Spleen (tissue), 11 donors: ENCODE results near the gene AK1. TPM values are rescaled to one million over a fixed set of nuclear protein-coding genes. Genes with fewer than 3 reads are reported as not detected.

Source experiments
- DNase-seq: peaks from one replicate; pipeline ENCODE4 v3.0.0-alpha.2; 2020
- H3K27ac ChIP-seq, 8 donors: fragments of 200-600 bp; sonication (generic) in 7 of 8; 1 replicate in 4 of 8; 2 replicates in 4 of 8; pipeline versions ENCODE4 v1.5.0 to v1.8.0; 2016 to 2021; ENCODE audit warnings: inconsistent platforms in 4 of 8, mild to moderate bottlenecking in 4 of 8, moderate library complexity in 1 of 8
- H3K27me3 ChIP-seq, 7 donors: fragments of 200-600 bp; sonication (generic) in 6 of 7; replicated peaks in 1 of 7; 1 replicate in 4 of 7; 2 replicates in 3 of 7; pipeline versions ENCODE4 v1.5.0 to v1.8.0; 2016 to 2021; ENCODE audit warnings: inconsistent platforms in 3 of 7, mild to moderate bottlenecking in 1 of 7
- H3K36me3 ChIP-seq, 6 donors: fragments of 200-600 bp; sonication (generic) in 5 of 6; 1 replicate in 4 of 6; 2 replicates in 2 of 6; pipeline versions ENCODE4 v1.5.0 to v1.8.0; 2016 to 2021; ENCODE audit warnings: inconsistent platforms in 2 of 6
- H3K4me1 ChIP-seq, 6 donors: fragments of 200-600 bp; sonication (generic) in 5 of 6; 1 replicate in 3 of 6; 2 replicates in 3 of 6; pipeline versions ENCODE4 v1.5.0 to v1.8.0; 2016 to 2021; ENCODE audit warnings: inconsistent platforms in 3 of 6
- H3K4me3 ChIP-seq, 8 donors: fragments of 200-600 bp; sonication (generic) in 7 of 8; 1 replicate in 4 of 8; 2 replicates in 4 of 8; pipeline versions ENCODE4 v1.5.0 to v1.8.0; 2016 to 2021; ENCODE audit warnings: inconsistent platforms in 4 of 8, mild to moderate bottlenecking in 4 of 8, moderate library complexity in 2 of 8
- H3K9me3 ChIP-seq, 8 donors: fragments of 200-600 bp; sonication (generic) in 7 of 8; 1 replicate in 4 of 8; 2 replicates in 4 of 8; pipeline versions ENCODE4 v1.5.0 to v1.8.0; 2016 to 2021; ENCODE audit warnings: inconsistent platforms in 4 of 8
- POLR2A ChIP-seq, 3 donors: fragments of 450-650 bp; IDR thresholded peaks; one replicate each; pipeline ENCODE4 v1.5.1; 2017; ENCODE audit warnings: antibody characterized with exemption in 3 of 3, mild to moderate bottlenecking in 1 of 3
- POLR2AphosphoS5 ChIP-seq, 3 donors: sonication (generic); formaldehyde crosslinking; IDR thresholded peaks; one replicate each; pipeline ENCODE4 v1.5.1; 2017; ENCODE audit warnings: antibody characterized with exemption in 3 of 3
- WGBS, 5 donors: extraction: QIAGEN DNeasy Blood & Tissue Kit in 3 of 5; methylation state at CpG; one replicate each; pipeline versions ENCODE4 v1.1.5 to v1.1.7; 2013 to 2018; 5-methylcytosine and 5-hydroxymethylcytosine counted together
- intact Hi-C: fragments of 100-400 bp; cut with DNase I; formaldehyde crosslinking; loops from one replicate; pipeline ENCODE4 v1.15.0; 2023; ENCODE audit warnings: low total_unique reads
- polyA plus RNA-seq, 3 donors: library from polyadenylated mRNA; stranded (reverse); fragments of 200-250 nt; gene quantifications; one replicate each; pipeline ENCODE4 v1.2.1, GENCODE V29; 2013
- total RNA-seq, 7 donors: library from RNA; depleted of rRNA in 3 of 7; stranded (reverse); fragments of >200 nt in 3 of 7; fragmentation: NEBNext Ultra II Directional in 4 of 7; extraction: Animal tissue kit (Norgen Biotek cat#: 25700) in 4 of 7; gene quantifications; one replicate each; pipeline versions ENCODE4 v1.1.0 to v1.2.1, GENCODE V29; 2016 to 2021
- TF ChIP-seq, protein P1 (sequence below), 11 experiments: fragments of 200-600 bp in 7 of 11; fragments of 450-650 bp in 4 of 11; sonication (generic) in 4 of 11; IDR thresholded peaks in 8 of 11; conservative IDR thresholded peaks in 3 of 11; 1 replicate in 7 of 11; 2 replicates in 4 of 11; pipeline versions ENCODE4 v1.4.0 to v1.8.0; 2016 to 2021; ENCODE audit warnings: antibody characterized with exemption in 11 of 11, inconsistent platforms in 4 of 11, mild to moderate bottlenecking in 1 of 11
- donor health status: healthy with polysubstance abuse.
- donor health status: DM: no; HTN: no; CAD: no; lungs with moderate emphysema.
- donor health status: DM: no; HTN: no; CAD: no.
- donor health status: Bipolar disorder and iron deficiency.
- donor health status: healthy.
- donor health status: DM: no; HTN: no; CAD: no.
- donor health status: DM: yes; HTN: yes; CAD: no.

Gene AK1
- total and polyA plus RNA-seq, 10 donors = 41.3 to 97.9 (median 62.3) TPM

DNA sequence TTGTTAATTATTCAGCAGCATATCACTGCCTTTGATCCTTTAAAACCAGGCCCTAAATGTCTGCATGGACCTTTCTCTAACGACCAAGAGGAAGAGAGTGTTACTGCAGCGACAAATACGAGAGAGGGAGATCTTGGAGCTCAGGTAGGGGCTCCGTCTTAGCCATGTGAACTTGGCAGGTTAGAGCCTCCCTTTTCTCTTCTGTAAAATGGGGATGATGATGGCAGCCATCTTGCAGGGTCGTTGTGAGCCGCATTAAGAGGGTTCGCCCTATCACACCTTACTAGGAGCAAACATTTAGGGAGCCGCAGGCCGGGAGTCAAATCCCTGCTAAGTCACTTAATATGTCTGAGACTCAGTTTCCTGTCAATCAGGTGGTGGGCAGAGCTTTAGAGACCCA is 24.6 kb downstream of the AK1 start:
- 56 to 76% (median 68%) methylated on average over 9 of the region's 9 CpGs for WGBS, 5 donors
- no peak for DNase-seq
- peak overlapping the region; percentile 58 to 91 (median 86) for H3K27ac ChIP-seq
- H3K4me1 ChIP-seq = peaks cover 30 to 100% (median 76%) of the 10 kb centered on the region in 6 donors
- TF ChIP-seq, protein P1, sequence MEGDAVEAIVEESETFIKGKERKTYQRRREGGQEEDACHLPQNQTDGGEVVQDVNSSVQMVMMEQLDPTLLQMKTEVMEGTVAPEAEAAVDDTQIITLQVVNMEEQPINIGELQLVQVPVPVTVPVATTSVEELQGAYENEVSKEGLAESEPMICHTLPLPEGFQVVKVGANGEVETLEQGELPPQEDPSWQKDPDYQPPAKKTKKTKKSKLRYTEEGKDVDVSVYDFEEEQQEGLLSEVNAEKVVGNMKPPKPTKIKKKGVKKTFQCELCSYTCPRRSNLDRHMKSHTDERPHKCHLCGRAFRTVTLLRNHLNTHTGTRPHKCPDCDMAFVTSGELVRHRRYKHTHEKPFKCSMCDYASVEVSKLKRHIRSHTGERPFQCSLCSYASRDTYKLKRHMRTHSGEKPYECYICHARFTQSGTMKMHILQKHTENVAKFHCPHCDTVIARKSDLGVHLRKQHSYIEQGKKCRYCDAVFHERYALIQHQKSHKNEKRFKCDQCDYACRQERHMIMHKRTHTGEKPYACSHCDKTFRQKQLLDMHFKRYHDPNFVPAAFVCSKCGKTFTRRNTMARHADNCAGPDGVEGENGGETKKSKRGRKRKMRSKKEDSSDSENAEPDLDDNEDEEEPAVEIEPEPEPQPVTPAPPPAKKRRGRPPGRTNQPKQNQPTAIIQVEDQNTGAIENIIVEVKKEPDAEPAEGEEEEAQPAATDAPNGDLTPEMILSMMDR (IDR thresholded peaks at IDR 0.05 in 8 of 11, conservative IDR thresholded peaks at IDR 0.05 in 3 of 11) = no peak
- TF ChIP-seq POLR2A (IDR thresholded peaks at IDR 0.05) (no peak), POLR2AphosphoS5 (IDR thresholded peaks at IDR 0.05) (no peak)
- intact Hi-C loops = no loop called here
- peak overlapping the region; percentile 55 to 89 (median 81) for H3K4me3 ChIP-seq
- peaks cover 0 to 35% (median 3%) of the 10 kb centered on the region in 6 donors for H3K36me3 ChIP-seq
- H3K27me3 ChIP-seq = no peaks in the 10 kb centered on the region
- H3K9me3 ChIP-seq = peaks cover 0 to 24% (median 17%) of the 10 kb centered on the region in 8 donors

DNA sequence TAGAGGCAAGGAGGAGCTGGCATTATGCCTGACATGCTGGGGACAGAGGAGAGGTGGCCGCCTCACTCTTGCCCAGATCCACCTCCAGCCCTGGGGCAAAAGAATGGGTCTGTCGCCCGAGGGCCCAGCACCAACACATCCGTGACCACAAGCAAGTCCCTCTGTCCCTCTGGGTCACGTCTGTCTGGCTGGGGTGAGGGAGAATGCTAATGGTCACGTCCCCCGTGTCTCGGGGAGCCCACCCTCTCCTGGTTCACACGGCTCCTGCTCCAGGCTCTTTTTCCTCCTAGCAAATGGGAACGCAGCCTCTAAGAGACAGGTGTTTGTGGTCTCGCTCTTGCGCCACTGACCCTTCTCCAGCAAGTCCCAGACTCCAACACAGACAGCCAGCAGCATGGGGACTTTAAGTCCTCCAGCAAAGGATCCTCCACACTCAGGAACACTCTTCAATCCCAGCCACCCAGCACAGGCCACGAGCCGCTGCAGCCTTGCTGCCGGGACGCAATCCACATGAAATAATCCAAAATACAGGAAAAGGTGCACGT is 27.1 kb downstream of the AK1 start:
- intact Hi-C loops = no loop called here
- TF ChIP-seq POLR2A (IDR thresholded peaks at IDR 0.05) = no peak
- peak in 2 of 3 donors; percentile 22 to 49 for TF ChIP-seq POLR2AphosphoS5 (IDR thresholded peaks at IDR 0.05)
- TF ChIP-seq, protein P1 (IDR thresholded peaks at IDR 0.05 in 8 of 11, conservative IDR thresholded peaks at IDR 0.05 in 3 of 11) = no peak

DNA sequence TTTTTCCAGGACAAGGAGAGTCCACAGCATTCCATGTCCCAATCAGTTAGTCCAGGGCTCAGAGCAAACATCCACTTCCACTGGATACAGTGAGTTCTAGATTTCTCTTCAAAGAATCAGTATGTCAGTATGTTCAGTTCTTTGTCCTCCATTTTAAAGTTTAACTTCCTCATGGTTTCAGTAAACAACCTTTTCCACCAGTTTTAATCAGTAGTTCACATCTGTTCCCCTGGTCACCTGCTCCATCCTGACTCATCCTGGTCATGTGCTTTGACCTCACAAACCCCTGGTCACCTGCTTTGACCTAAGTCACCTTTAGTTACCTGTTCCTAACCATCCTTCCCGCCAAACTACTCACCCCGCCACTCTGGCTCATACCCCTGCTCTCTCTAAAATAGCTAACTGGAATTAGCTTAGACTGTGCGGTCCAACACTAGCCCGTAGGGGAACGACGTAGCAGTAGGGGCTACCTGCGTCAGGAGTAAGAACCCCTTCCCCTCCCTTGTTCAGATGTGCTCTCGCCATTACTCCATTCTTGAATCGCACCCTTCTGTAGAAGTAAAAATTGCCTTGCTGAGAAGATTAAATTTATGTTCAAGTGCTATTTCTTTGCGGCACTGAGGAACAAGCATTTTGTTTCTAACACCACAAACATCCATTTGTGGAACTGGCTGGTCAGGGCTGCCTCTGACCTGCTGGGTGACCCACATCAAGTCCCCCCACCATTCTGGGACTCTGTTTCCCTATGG is 28.5 kb downstream of the AK1 start:
- TF ChIP-seq, protein P1 (IDR thresholded peaks at IDR 0.05 in 8 of 11, conservative IDR thresholded peaks at IDR 0.05 in 3 of 11) = no peak
- TF ChIP-seq POLR2AphosphoS5 (IDR thresholded peaks at IDR 0.05) (no peak), POLR2A (IDR thresholded peaks at IDR 0.05) (no peak)
- Histone ChIP-seq H3K27me3 (no peaks in the 10 kb centered on the region), H3K9me3 (peaks cover 0 to 24% (median 17%) of the 10 kb centered on the region in 8 donors), H3K27ac (peak overlapping the region; percentile 19 to 91 (median 62)), H3K4me1 (peaks cover 19 to 100% (median 64%) of the 10 kb centered on the region in 6 donors), H3K4me3 (peak overlapping the region in 3 of 8 donors; percentile 80 to 88 (median 88)), H3K36me3 (peaks cover 0 to 39% (median 3%) of the 10 kb centered on the region in 6 donors)
- WGBS, 5 donors = 86 to 93% (median 90%) methylated on average over 9 to 10 of the region's 10 CpGs
- DNase-seq = no peak
- intact Hi-C loops = no loop called here

More for the DNA sequence above, 27.1 kb downstream of the AK1 start:
- Histone ChIP-seq H3K9me3 (peaks cover 0 to 24% (median 17%) of the 10 kb centered on the region in 8 donors), H3K36me3 (peaks cover 0 to 39% (median 3%) of the 10 kb centered on the region in 6 donors), H3K27ac (peak overlapping the region in 7 of 8 donors; percentile 32 to 91 (median 85)), H3K27me3 (no peaks in the 10 kb centered on the region), H3K4me1 (peaks cover 16 to 100% (median 68%) of the 10 kb centered on the region in 6 donors), H3K4me3 (peak overlapping the region; percentile 55 to 89 (median 81))
- DNase-seq = no peak
- 76 to 86% (median 82%) methylated on average over 17 of the region's 17 CpGs for WGBS, 5 donors
